ENCODE data around the gene DPF3. TPM values are rescaled to one million over a fixed set of nuclear protein-coding genes. Genes with fewer than 3 reads are reported as not detected.
"Not testable (repeated sequence)": the region's sequence is repeated elsewhere in the genome, so short reads cannot be mapped to it uniquely, and the experiment has no call there.

The DPF3 gene
- total RNA-seq, 1 donor from 2014 or later = 12.4 TPM

GRCh38 chr14:72776701-72777261 is 117.1 kb downstream of the DPF3 start:
- intact Hi-C loops (cut with micrococcal nuclease) = no loop called here

GRCh38 chr14:72775923-72776554 is 117.9 kb downstream of the DPF3 start:
- intact Hi-C loops (cut with micrococcal nuclease) = no loop called here

- intact Hi-C loops (cut with micrococcal nuclease) = no loop called here
Measured at GRCh38 chr14:72774894-72775620, 118.8 kb downstream of the DPF3 start.

- intact Hi-C loops (cut with micrococcal nuclease) = no loop called here
Measured at GRCh38 chr14:72774141-72774540, 119.8 kb downstream of the DPF3 start.

GRCh38 chr14:72771561-72771960 is 122.3 kb downstream of the DPF3 start:
- intact Hi-C loops (cut with micrococcal nuclease) = no loop called here

GRCh38 chr14:72766296-72766695 is 127.6 kb downstream of the DPF3 start:
- intact Hi-C loops (cut with micrococcal nuclease) = no loop called here

GRCh38 chr14:72763892-72764291 is 130.0 kb downstream of the DPF3 start:
- intact Hi-C loops (cut with micrococcal nuclease) = no loop called here

- intact Hi-C loops (cut with micrococcal nuclease) = no loop called here
Measured at GRCh38 chr14:72759670-72760069, 134.2 kb downstream of the DPF3 start.

- intact Hi-C loops (cut with micrococcal nuclease) = no loop called here
Measured at GRCh38 chr14:72758993-72759392, 134.9 kb downstream of the DPF3 start.

GRCh38 chr14:72758420-72758819 is 135.5 kb downstream of the DPF3 start:
- intact Hi-C loops (cut with micrococcal nuclease) = no loop called here

- intact Hi-C loops (cut with micrococcal nuclease) = no loop called here
Measured at GRCh38 chr14:72756967-72757366, 136.9 kb downstream of the DPF3 start.

GRCh38 chr14:72755766-72756165 is 138.1 kb downstream of the DPF3 start:
- intact Hi-C loops (cut with micrococcal nuclease) = no loop called here

- intact Hi-C loops (cut with micrococcal nuclease) = no loop called here
Measured at GRCh38 chr14:72754949-72755348, 139.0 kb downstream of the DPF3 start.

- intact Hi-C loops (cut with micrococcal nuclease) = no loop called here
Measured at GRCh38 chr14:72753879-72754400, 140.0 kb downstream of the DPF3 start.

GRCh38 chr14:72753044-72753710 is 140.7 kb downstream of the DPF3 start:
- intact Hi-C loops (cut with micrococcal nuclease) = no loop called here

- intact Hi-C loops (cut with micrococcal nuclease) = no loop called here
Measured at GRCh38 chr14:72752034-72752412, 141.9 kb downstream of the DPF3 start.

GRCh38 chr14:72751276-72752033 is 142.4 kb downstream of the DPF3 start:
- intact Hi-C loops (cut with micrococcal nuclease) = no loop called here

GRCh38 chr14:72748921-72749320 is 145.0 kb downstream of the DPF3 start:
- intact Hi-C loops (cut with micrococcal nuclease) = not testable (repeated sequence)

- intact Hi-C loops (cut with micrococcal nuclease) = no loop called here
Measured at GRCh38 chr14:72747652-72748051, 146.2 kb downstream of the DPF3 start.

- intact Hi-C loops (cut with micrococcal nuclease) = no loop called here
Measured at GRCh38 chr14:72745991-72746980, 147.6 kb downstream of the DPF3 start.

Data from T-helper 1 cell treated with Interleukin-12 subunit alpha and Interleukin-12 subunit beta and Interleukin-4 antibody, amounts not matched to agents 30 ng/mL and 1 ng/mL, for 36 hours (primary cell).